HG02798 (cell line): ENCODE results near the gene ACSM4.
"Not testable (repeated sequence)": the region's sequence is repeated elsewhere in the genome, so short reads cannot be mapped to it uniquely, and the experiment has no call there.

Source experiments
- ATAC-seq: cut with Tn5 transposase; IDR thresholded peaks from one replicate; pipeline ENCODE4 v1.9.1; 2021; ENCODE audit warnings: mild to moderate bottlenecking; ENCODE audit not compliant: unreplicated experiment, poor library complexity

The ACSM4 gene

GRCh38 chr12:7324176-7324575, 20.3 kb downstream of the ACSM4 start:
- no peak for ATAC-seq

- ATAC-seq = no peak
These were observed 24.0 kb downstream of the ACSM4 start for GRCh38 chr12:7327918-7328317.

DNA sequence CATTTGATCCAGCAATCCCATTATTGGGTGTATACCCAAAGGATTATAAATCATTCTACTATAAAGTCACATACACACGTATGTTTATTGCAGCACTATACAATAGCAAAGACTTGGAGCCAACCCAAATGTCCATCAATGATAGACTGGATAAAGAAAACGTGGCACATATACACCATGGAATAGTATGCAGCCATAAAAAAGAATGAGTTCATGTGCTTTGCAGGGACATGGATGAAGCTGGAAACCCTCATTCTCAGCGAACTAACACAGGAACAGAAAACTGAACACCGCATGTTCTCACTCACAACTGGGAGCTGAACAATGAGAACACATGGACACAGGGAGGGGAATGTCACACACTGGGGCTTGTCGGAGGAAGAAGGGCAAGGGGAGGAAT, 33.9 kb downstream of the ACSM4 start:
- ATAC-seq = not testable (repeated sequence)

- ATAC-seq = no peak
These were observed 35.8 kb downstream of the ACSM4 start for GRCh38 chr12:7339675-7340074.

DNA sequence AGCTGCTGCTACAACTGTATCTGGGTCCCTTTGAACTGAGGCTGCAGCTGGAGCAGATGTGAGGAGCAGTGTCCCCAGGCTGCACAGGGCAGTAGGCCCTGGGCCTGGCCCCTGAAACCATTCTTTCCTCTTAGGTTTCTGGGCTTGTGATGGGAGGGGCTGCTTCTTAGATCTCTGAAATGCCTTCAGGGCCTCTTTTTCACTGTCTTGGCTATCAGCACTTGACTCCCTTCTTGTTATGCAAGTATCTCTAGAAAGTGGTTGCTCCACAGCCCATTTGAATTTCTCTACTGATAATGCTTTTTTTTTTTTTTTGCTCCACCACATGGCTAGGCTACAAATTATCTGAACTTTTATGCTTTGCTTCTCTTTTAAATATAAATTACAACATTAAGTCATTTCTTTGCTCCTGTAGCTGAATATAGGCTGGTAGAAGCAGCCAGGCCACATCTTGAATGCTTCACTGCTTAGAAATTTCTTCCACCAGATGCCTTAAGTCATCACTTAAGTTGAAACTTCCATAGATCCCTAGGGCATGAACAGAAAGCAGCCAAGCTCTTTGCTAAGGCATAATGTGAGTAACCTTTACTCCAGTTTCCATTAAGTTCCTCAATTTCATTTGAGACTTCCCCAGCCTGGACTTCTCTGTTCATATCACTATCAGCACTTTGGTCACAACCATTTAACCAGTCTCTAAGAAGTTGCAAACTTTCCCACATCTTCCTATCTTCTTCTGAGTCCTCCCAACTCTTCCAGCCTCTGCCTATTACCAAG, 41.1 kb downstream of the ACSM4 start:
- ATAC-seq = no peak

- ATAC-seq = no peak
These were observed 42.8 kb downstream of the ACSM4 start for GRCh38 chr12:7346551-7347225.

GRCh38 chr12:7349418-7349817, 45.5 kb downstream of the ACSM4 start:
- no peak for ATAC-seq

DNA sequence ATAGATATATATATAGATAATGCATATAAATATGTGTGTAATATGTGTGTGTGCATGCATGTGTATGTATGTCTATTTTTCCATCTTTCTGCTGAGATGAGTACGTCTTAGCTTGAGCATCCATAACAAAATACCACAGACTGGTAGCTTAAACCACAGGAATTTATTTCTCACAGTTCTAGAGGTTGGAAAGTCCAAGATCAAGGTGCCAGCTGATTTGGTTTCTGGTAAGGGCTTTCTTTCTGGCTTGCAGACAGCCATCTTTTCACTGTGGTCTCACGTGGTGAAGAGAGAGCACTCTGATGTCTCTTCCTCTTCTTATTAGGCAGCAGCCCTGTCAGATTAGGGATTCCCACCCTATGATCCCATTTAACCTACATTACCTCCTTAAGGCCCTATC, 47.3 kb downstream of the ACSM4 start:
- no peak for ATAC-seq

- no peak for ATAC-seq
These were observed 48.8 kb downstream of the ACSM4 start for GRCh38 chr12:7352661-7353060.

DNA sequence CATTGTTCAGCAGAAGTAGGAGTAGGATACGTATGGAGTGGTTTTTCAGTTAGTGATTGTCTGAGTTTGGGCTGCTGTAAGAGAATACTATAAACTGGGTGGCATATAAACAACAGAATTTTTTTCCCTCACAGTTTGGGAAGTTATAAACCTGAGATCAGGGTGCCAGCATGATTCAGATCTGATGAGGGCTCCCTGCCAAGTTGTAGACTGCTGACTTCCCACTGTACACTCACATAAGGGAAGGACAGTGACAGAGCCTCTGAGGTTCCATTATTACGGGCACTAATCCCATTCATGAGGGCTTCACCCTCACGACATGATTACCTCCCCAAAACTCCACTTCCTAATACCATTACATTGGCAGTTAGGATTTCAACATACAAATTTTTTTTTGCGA, 50.7 kb downstream of the ACSM4 start:
- ATAC-seq = no peak

- ATAC-seq = peak; percentile 38
These were observed 57.4 kb downstream of the ACSM4 start for GRCh38 chr12:7361265-7361664.

- ATAC-seq = no peak
These were observed 58.9 kb downstream of the ACSM4 start for GRCh38 chr12:7362734-7363133.

GRCh38 chr12:7369274-7369729, 65.4 kb downstream of the ACSM4 start:
- ATAC-seq = peak; percentile 93

- ATAC-seq = no peak
These were observed 69.4 kb downstream of the ACSM4 start for GRCh38 chr12:7373226-7373625.

DNA sequence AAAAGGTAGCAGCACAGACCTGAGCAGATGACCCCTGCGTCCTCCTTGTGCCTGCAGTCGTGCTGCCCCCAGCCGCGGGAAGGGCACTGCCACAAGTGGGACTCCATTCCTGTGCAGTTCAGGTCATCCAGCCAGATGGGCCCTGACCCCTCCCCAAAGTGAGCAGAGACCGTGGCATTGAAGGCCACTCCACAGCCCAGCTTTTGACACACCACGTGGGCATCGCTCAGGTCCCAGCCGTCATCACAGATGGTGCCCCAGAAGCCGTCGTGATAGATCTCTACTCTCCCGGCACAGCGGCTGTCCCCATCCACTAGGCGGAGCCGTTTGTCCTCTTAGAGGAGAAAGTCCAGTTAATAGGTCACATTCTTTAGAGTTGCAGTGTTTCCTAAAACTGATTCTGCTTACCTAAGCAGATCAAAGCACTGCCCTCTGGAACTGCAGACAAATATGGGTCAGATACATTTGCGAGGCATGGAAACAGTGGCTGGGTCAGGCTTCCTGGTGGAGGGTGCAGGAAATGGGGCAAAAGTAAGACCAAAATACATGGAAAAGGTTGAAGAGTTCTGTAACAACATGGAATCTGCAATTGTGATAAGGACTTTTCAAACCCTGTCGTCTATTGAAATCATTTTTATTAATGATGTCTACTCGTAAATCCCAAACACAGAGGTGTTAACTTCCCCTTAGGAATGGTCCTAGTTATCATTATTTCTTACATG, 70.7 kb downstream of the ACSM4 start:
- no peak for ATAC-seq

DNA sequence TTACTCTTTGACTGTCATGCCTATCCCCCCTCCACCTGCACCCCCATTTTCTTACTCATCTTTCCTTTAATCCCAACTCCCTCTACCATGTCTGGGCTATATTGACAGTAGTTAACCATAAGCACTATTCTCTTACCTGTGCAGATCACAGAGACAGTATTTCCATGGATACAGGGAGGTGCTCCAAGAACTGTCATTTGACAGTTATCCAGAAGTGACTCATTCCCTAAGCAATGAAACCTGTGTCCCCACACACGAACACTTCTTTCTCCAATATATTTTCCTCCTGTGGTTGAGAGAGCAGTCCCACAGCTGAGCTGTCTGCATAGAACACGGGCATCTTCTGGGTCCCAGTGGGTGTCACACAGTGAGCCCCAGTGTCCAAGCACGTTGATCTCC, 71.3 kb downstream of the ACSM4 start:
- ATAC-seq = no peak

DNA sequence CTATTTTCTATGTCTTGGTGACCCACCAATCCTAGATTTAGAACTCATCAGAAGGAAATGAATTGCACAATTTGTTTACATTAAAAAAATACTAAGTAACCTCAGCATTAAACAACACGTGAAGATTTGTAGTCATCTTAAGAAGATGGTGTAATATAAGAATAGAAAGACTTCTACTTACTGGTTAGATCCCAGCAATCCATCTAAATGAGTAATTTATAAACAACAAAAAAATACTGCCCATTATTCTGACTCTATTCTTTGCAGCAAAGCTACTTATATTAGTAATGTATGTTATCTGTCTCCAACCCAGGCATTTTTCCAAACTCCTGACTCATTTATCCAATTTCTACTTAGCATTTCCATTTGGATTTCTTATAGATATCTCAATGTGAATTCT, 72.3 kb downstream of the ACSM4 start:
- ATAC-seq = no peak
